Hepatic stellate cell (primary cell): ENCODE measurements around the gene NPNT.

ENCODE experiments used
- DNase-seq: peaks from one replicate; pipeline ENCODE4 v3.0.0; 2011; ENCODE audit warnings: low spot score

Gene NPNT

GRCh38 chr4:105917171-105917685 is 22.0 kb downstream of the NPNT start:
- DNase-seq: no peak

- DNase-seq: no peak
These were observed 26.0 kb downstream of the NPNT start for GRCh38 chr4:105921301-105921700.

- DNase-seq: no peak
These were observed 28.4 kb downstream of the NPNT start for GRCh38 chr4:105923497-105924238.

GRCh38 chr4:105924341-105924740 is 29.1 kb downstream of the NPNT start:
- DNase-seq: no peak

GRCh38 chr4:105930698-105931097 is 35.4 kb downstream of the NPNT start:
- DNase-seq: no peak

- DNase-seq: no peak
These were observed 37.8 kb downstream of the NPNT start for GRCh38 chr4:105933083-105933482.

GRCh38 chr4:105934386-105934785 is 39.1 kb downstream of the NPNT start:
- DNase-seq: no peak

- DNase-seq: no peak
These were observed 41.6 kb downstream of the NPNT start for GRCh38 chr4:105936901-105937300.

- no peak for DNase-seq
These were observed 42.5 kb downstream of the NPNT start for GRCh38 chr4:105937759-105938158.

- no peak for DNase-seq
These were observed 48.0 kb downstream of the NPNT start for GRCh38 chr4:105943234-105943633.

GRCh38 chr4:105944540-105944939 is 49.3 kb downstream of the NPNT start:
- no peak for DNase-seq

- DNase-seq: no peak
These were observed 51.5 kb downstream of the NPNT start for GRCh38 chr4:105946771-105947170.

- no peak for DNase-seq
These were observed 55.4 kb downstream of the NPNT start for GRCh38 chr4:105950701-105951100.

GRCh38 chr4:105951198-105951597 is 55.9 kb downstream of the NPNT start:
- DNase-seq: peak; percentile 2

GRCh38 chr4:105952591-105952990 is 57.3 kb downstream of the NPNT start:
- no peak for DNase-seq

- DNase-seq: no peak
These were observed 61.3 kb downstream of the NPNT start for GRCh38 chr4:105956569-105956968.

- no peak for DNase-seq
These were observed 62.4 kb downstream of the NPNT start for GRCh38 chr4:105957680-105958079.

GRCh38 chr4:105963461-105964400 is 68.5 kb downstream of the NPNT start:
- peak; percentile 7 for DNase-seq

- no peak for DNase-seq
These were observed 70.0 kb downstream of the NPNT start for GRCh38 chr4:105965183-105965800.

GRCh38 chr4:105966051-105966450 is 70.8 kb downstream of the NPNT start:
- peak; percentile 32 for DNase-seq

GRCh38 chr4:105967058-105967658 is 71.9 kb downstream of the NPNT start:
- DNase-seq: no peak

GRCh38 chr4:105969575-105969974 is 74.3 kb downstream of the NPNT start:
- no peak for DNase-seq
